ENCODE measurements around the gene CLC.
"Not testable (repeated sequence)": the region's sequence is repeated elsewhere in the genome, so short reads cannot be mapped to it uniquely, and the experiment has no call there.

Gene CLC

GRCh38 chr19:39735688-39736087, 2.1 kb downstream of the CLC start:
- no peak overlapping the region for H3K4me3 ChIP-seq (ENCODE audit: low read length)
- DNase-seq (ENCODE audit: low read depth, low spot score), result no peak

DNA sequence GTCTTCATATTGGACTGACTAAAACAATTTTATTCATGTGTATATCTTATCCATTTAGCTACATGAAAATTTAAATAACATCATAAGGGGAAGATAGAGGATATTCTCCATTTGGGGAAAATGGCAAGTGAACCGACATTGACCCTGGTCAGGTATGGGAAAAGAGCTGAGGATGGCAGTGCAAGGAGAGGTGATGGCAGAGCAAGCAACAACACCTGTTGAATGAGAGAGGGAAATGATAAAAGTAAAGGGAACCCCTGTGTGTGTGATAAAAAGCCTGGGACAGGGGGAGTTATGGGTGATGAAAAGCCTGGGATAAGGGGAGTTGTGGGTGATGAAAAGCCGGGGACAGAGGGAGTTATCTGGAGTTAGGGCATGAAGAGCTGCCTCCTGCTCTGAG, 4.0 kb downstream of the CLC start:
- DNase-seq (ENCODE audit: low read depth, low spot score), result no peak
- H3K4me3 ChIP-seq (ENCODE audit: low read length), result no peak overlapping the region

DNA sequence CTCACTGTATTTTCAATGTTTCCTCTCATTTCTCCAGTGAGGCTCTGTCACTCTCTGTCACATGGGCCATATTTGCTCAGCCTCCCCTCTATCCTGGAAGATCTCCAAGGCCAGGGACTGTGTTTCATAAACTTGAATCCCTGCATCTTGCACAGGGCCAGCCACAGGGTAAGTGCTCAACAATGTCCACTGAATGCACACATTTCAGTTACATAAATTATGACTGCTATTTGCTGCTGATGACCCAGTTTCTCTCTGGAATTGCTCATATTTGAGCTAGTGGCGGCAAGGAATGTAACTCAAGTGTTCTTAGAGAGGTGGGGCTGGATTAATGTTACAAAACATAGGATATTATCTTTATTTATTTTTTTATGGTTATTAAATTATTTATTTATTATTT, 6.1 kb downstream of the CLC start:
- no peak overlapping the region for H3K4me3 ChIP-seq (ENCODE audit: low read length)
- no peak for DNase-seq (ENCODE audit: low read depth, low spot score)

DNA sequence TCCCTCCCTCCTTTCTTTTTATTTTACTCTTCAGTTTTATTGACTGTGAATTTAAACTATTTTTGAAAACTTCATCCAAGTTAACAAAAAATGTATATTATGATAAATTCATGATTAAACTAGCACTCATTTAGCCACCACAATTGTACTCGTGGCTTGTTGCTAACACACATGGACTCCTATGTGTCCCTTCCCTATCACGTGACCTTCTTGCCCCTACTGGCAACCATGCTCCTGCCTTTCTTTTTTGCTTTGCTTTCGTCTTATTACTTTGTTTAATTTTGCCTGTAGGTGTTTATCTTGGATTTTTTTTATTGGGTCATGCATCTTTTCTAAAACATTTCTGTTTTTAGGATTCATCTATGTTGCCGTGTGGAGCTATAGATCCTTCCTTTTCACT, 8.2 kb downstream of the CLC start:
- DNase-seq (ENCODE audit: low read depth, low spot score), result no peak
- no peak overlapping the region for H3K4me3 ChIP-seq (ENCODE audit: low read length)

- H3K4me3 ChIP-seq (ENCODE audit: low read length), result no peak overlapping the region
- no peak for DNase-seq (ENCODE audit: low read depth, low spot score)
Measured at GRCh38 chr19:39728040-39728439, 9.8 kb downstream of the CLC start.

DNA sequence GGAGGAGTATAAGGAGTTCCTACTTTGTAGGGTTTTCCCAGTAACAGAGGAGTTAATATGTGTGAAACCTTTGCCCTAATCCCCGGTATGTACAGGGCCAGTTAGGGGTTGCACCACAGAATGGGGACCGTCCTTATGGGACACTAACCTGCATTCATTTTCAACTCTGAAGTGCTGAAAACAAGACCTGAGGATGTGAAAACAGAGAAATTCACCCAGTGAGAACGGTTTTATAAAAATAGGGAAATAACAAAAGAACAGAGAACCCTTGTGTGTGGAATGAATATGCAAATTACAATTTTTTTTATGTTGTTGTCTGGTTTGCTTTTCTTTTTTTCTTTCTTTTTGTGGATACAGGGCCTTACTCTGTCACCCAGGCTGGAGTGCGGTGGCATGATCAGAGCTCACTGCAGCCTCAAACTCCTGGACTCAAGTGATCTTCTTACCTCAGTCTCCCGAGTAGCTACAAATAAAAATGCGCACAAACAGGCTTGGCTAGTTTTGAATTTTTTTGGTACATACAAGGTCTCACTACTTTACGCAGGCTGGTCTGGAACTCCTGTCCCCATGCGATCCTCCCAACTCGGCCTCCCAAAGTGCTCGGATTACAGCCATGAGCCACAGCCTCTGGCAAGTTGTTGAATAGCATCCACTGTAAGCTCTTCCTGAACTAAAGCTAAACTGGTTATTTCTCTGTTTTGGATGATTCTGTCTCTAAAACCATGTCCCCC, 10.6 kb downstream of the CLC start:
- no peak for DNase-seq (ENCODE audit: low read depth, low spot score)
- no peak overlapping the region for H3K4me3 ChIP-seq (ENCODE audit: low read length)

- no peak for DNase-seq (ENCODE audit: low read depth, low spot score)
- H3K4me3 ChIP-seq (ENCODE audit: low read length), result no peak overlapping the region
Measured at GRCh38 chr19:39725995-39726394, 11.8 kb downstream of the CLC start.

DNA sequence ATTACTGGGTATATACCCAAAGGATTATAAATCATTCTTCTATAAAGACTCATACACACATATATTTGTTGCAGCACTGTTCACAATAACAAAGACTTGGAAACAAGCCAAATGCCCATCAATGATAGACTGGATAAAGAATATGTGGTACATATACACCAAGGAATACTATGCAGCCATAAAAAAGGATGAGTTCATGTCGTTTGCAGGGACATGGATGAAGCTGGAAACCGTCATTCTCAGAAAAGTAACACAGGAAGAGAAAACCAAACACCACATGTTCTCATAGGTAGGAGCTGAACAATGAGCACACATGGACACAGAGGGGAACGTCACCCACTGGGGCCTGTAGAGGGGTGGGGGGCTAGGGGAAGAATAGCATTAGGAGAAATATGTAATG, 17.7 kb downstream of the CLC start:
- DNase-seq (ENCODE audit: low read depth, low spot score); H3K4me3 ChIP-seq (ENCODE audit: low read length): not testable (repeated sequence)

- H3K4me3 ChIP-seq (ENCODE audit: low read length), result no peak overlapping the region
- peak; percentile 60 for DNase-seq (ENCODE audit: low read depth, low spot score)
Measured at GRCh38 chr19:39710333-39710890, 27.4 kb downstream of the CLC start.

DNA sequence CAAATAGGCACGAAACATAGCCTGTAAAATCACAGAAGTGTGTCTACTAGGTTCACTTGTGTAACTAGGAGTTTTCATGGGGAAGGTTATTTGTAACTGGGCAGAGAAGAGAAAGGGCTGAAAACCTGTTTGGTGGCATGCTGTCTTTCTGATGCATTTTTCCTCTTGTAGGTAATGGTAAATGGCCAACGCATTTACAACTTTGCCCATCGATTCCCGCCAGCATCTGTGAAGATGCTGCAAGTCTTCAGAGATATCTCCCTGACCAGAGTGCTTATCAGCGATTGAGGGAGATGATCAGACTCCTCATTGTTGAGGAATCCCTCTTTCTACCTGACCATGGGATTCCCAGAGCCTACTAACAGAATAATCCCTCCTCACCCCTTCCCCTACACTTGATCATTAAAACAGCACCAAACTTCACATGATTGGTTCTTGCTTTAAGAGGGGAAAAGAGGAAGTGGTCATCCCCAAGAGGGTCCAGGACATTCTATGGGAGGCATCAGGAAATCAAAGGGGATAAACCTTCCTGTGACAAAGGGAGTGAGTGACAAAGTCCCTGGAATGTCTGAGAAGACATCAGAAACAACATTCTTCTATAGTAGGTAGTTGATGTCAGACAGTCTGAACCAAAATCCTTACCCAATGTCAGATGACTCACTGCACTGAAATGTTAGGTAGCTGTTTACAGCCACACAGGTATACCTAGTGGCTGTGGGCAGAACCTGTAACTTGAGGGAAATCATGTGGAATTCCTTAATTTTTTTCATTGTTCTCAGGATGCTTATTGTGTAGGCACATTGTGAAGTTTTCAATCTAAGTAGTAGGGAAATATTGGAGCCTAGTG, 28.6 kb downstream of the CLC start:
- no peak for DNase-seq (ENCODE audit: low read depth, low spot score)

DNA sequence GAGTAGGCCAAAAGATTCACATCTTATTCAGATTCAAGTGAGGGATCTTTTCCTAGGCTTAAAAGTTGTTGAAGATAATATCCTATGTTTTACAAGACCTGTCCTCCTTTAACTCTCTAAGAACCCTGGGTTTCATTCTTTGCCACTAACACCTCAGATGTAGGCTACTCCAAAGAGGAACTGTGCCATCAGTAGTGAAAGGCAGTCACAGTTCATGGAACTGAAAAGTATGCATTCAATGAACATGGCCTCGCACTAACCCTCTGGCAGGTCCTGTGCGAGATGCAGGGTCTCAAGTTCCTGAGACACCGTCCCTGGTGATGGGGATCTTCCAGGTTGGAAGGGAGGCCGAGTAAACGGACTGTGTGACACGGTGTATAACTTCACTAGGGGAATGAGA, 29.2 kb downstream of the CLC start:
- DNase-seq (ENCODE audit: low read depth, low spot score), result no peak
- no peak overlapping the region for H3K4me3 ChIP-seq (ENCODE audit: low read length)

More for the DNA sequence above, 28.6 kb downstream of the CLC start:
- H3K4me3 ChIP-seq (ENCODE audit: low read length), result no peak overlapping the region

GRCh38 chr19:39705578-39706188, 32.1 kb downstream of the CLC start:
- DNase-seq (ENCODE audit: low read depth, low spot score), result peak; percentile 26
- no peak overlapping the region for H3K4me3 ChIP-seq (ENCODE audit: low read length)

DNA sequence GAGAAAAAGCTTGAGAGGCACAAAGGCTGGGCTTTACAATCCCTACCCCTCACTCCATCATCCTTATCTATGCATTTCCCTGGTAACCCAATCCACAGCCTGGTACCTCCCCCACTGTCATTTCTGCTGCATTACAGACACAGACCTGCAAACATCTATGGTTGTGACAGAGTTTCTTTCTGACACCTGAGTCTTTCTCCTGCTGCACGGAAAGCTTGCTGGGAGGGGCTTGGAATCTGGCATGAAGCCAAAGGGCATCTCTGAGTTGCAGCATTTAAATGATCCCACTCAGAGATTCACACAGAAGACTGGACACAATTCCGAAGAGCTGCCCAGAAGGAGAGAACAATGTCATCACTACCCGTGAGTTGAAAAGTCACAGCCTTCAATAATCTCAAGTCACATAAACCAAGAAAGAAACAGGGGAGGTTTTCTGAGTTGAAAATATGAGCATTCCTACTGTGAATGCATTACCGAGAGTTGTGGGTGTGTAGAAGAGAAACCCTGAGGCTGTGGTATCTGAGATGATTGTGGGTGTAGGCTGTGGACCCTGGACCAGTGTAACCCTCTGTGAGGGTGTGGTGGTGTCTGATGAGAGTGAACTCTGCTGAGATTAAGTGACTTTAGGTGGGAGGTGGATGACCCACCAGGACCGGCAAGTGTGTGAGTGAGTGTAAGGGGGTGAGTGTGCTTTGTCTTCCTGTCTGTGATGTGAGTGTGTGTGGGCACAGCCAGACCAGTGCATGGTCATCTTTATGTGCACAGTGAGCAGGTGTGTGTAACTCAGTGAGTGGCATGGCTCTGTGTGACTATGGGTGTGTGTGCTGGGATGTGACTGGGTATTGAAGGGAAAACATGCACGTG, 33.4 kb downstream of the CLC start, which contains the start of gene LGALS14:
Gene LGALS14, plus strand, starts transcription at position 301 of the 864 bp plus-strand sequence. Its CDS starts 48 bp downstream, at position 349.
- no peak for DNase-seq (ENCODE audit: low read depth, low spot score)

DNA sequence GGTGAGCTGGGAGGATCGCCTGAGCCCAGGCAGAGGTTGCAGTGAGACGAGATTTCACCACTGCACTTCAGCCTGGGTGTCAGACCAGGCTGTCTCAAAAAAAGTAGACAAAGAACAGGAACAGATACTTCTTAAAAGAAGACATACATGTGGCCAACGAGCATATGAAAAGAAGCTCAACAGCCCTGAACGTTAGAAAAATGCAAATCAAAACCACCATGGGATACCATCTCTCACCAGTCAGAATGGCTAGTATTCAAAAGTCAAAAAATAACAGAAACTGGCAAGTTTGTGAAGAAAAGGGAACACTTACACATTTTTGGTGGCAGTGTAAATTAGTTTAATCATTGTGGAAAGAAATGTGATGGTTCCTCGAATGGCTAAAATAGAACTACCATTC, 36.5 kb downstream of the CLC start:
- no peak for DNase-seq (ENCODE audit: low read depth, low spot score)
- H3K4me3 ChIP-seq (ENCODE audit: low read length), result no peak overlapping the region

More for the DNA sequence above, 33.4 kb downstream of the CLC start, which contains the start of gene LGALS14:
- H3K4me3 ChIP-seq (ENCODE audit: low read length), result no peak within 1 kb of the TSS

DNA sequence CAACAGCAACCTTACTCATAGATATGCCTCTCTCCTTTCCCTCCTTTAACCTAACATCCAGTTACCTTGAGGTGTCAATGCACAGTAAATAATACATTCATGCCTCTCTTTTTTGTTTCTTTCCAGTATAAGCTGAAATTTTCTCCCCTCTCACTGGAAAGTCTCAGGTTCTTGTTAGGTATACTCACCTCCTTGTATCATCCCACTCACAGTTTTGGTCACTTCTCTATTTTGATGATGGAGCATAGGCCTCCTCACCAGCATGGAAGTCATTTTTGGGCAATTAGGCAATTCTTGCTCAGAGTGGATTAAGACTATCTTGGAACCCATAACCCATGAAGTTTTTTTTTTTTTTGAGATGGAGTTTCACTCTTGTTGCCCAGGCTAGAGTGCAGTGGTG, 39.3 kb downstream of the CLC start:
- DNase-seq (ENCODE audit: low read depth, low spot score), result no peak
- no peak overlapping the region for H3K4me3 ChIP-seq (ENCODE audit: low read length)

DNA sequence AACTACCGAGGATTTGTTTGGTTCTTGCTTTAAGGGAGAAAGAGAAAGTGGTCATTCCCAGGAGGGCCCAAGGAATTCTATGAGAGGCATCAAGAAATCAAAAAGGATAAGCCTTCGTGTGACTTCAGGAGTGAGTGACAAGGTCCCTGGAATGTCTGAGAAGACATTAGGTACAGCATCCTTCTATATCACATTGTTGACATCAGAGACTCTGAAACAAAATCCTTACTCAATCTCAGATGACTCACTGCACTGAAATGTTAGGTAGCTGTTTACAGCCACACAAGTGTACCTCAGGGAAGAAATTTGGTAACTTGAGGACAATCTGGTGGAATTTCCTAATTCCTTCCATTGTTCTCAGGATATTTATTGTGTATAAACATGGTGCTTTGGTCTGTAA, 41.4 kb downstream of the CLC start:
- DNase-seq (ENCODE audit: low read depth, low spot score), result no peak
- no peak overlapping the region for H3K4me3 ChIP-seq (ENCODE audit: low read length)

GRCh38 chr19:39695759-39696158, 42.1 kb downstream of the CLC start:
- no peak overlapping the region for H3K4me3 ChIP-seq (ENCODE audit: low read length)
- DNase-seq (ENCODE audit: low read depth, low spot score), result no peak

- DNase-seq (ENCODE audit: low read depth, low spot score), result no peak
Measured at GRCh38 chr19:39692822-39693221, 45.0 kb downstream of the CLC start.

DNA sequence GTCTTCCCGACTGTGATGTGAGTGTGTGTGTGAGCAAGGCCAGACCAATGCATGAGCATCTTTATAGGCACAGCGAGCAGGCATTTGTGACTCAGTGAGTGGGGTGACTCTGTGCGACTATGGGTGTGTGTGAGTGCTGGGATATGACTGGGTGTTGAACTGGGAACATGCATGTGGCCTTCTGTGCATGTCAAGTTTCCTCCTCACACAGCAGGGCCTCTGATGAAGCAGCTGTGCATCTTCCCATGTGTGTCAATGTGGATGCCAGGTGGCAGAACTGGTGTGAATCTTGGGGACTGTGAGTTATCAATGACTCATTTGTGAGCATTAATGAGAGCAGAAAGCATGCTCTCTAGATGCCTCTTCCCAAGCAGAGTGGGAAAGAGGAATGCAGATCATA, 45.7 kb downstream of the CLC start:
- DNase-seq (ENCODE audit: low read depth, low spot score), result no peak
- no peak overlapping the region for H3K4me3 ChIP-seq (ENCODE audit: low read length)

More at GRCh38 chr19:39692822-39693221, 45.0 kb downstream of the CLC start:
- H3K4me3 ChIP-seq (ENCODE audit: low read length), result no peak overlapping the region

Data from Jurkat, Clone E6-1 (cell line).